Neural progenitor cell (in vitro differentiated cells): ENCODE data around the gene FKRP. TPM values are rescaled to one million over a fixed set of nuclear protein-coding genes. Genes with fewer than 3 reads are reported as not detected.
A peak's percentile ranks its signal among the peaks of the same experiment; 100 is the strongest.

Experiments used
- DNase-seq: peaks from one replicate; pipeline ENCODE4 v3.0.0-alpha.2; 2016; ENCODE audit warnings: low spot score
- H2AFZ ChIP-seq: fragments of 200-600 bp; sonication (generic); replicated peaks from 2 replicates; pipeline ENCODE4 v1.6.1; 2016; ENCODE audit warnings: antibody characterized with exemption
- H3F3A ChIP-seq: fragments of 200-600 bp; sonication (generic); 2 replicates; pipeline ENCODE4 v1.6.1; 2016; ENCODE audit warnings: antibody characterized with exemption, low read depth
- H3K27ac ChIP-seq: fragments of 200-600 bp; sonication (generic); 2 replicates; pipeline ENCODE4 v1.5.1; 2016; ENCODE audit warnings: mild to moderate bottlenecking
- H3K27me3 ChIP-seq: fragments of 200-600 bp; sonication (generic); 2 replicates; pipeline ENCODE4 v1.6.1; 2016; ENCODE audit warnings: mild to moderate bottlenecking, moderate library complexity
- H3K36me3 ChIP-seq: fragments of 200-600 bp; sonication (generic); 2 replicates; pipeline ENCODE4 v1.5.1; 2016
- H3K4me1 ChIP-seq: fragments of 200-600 bp; sonication (generic); 2 replicates; pipeline ENCODE4 v1.6.1; 2016; ENCODE audit warnings: mixed run types
- H3K4me2 ChIP-seq: fragments of 200-600 bp; sonication (generic); 2 replicates; pipeline ENCODE4 v1.6.1; 2016
- H3K4me3 ChIP-seq: fragments of 200-600 bp; sonication (generic); 2 replicates; pipeline ENCODE4 v1.5.1; 2016
- H3K79me2 ChIP-seq: fragments of 200-600 bp; sonication (generic); 2 replicates; pipeline ENCODE4 v1.6.1; 2016; ENCODE audit warnings: low read depth
- H3K9ac ChIP-seq: fragments of 200-600 bp; sonication (generic); 2 replicates; pipeline ENCODE4 v1.6.1; 2016
- H3K9me3 ChIP-seq: fragments of 200-600 bp; sonication (generic); 2 replicates; pipeline ENCODE4 v1.5.1; 2016; ENCODE audit warnings: low read depth
- H4K20me1 ChIP-seq: fragments of 200-600 bp; sonication (generic); 2 replicates; pipeline ENCODE4 v1.6.1; 2016; ENCODE audit warnings: low read depth
- H3K27ac Mint-ChIP-seq: 3 replicates; pipeline ENCODE4 v1.8.0; 2021; ENCODE audit warnings: mixed read lengths
- H3K27me3 Mint-ChIP-seq: 2 replicates; pipeline ENCODE4 v1.8.0; 2022; ENCODE audit warnings: low read depth, mild to moderate bottlenecking, inconsistent platforms, moderate library complexity, mixed read lengths; ENCODE audit not compliant: insufficient read depth
- H3K36me3 Mint-ChIP-seq: 3 replicates; pipeline ENCODE4 v1.8.0; 2021; ENCODE audit warnings: mixed read lengths
- H3K4me1 Mint-ChIP-seq: 3 replicates; pipeline ENCODE4 v1.8.0; 2021; ENCODE audit warnings: mixed read lengths
- H3K4me3 Mint-ChIP-seq: 3 replicates; pipeline ENCODE4 v1.8.0; 2021; ENCODE audit warnings: mild to moderate bottlenecking, moderate library complexity, mixed read lengths
- H3K9me3 Mint-ChIP-seq: 3 replicates; pipeline ENCODE4 v1.8.0; 2020; ENCODE audit warnings: mixed read lengths
- EZH2 ChIP-seq: fragments of 200-600 bp; sonication (generic); IDR thresholded peaks from 2 replicates; pipeline ENCODE4 v1.6.1; 2017; ENCODE audit warnings: antibody characterized with exemption, mild to moderate bottlenecking, moderate library complexity
- EZH2phosphoT487 ChIP-seq: fragments of 200-600 bp; sonication (generic); IDR thresholded peaks from 2 replicates; pipeline ENCODE4 v1.6.1; 2017; ENCODE audit warnings: antibody characterized with exemption
- total RNA-seq: library from RNA; depleted of rRNA; stranded (reverse); fragments of >200 nt; gene quantifications from 2 replicates; pipeline ENCODE4 v1.2.3, GENCODE V29; 2015; ENCODE audit warnings: low replicate concordance
- TF ChIP-seq, protein P1 (sequence below): fragments of 200-600 bp; sonication (generic); IDR thresholded peaks from 2 replicates; pipeline ENCODE4 v1.5.1; 2017; ENCODE audit warnings: antibody characterized with exemption, mild to moderate bottlenecking

Gene FKRP
- total RNA-seq, 1 donor from 2014 or later = 18.6 TPM

DNA sequence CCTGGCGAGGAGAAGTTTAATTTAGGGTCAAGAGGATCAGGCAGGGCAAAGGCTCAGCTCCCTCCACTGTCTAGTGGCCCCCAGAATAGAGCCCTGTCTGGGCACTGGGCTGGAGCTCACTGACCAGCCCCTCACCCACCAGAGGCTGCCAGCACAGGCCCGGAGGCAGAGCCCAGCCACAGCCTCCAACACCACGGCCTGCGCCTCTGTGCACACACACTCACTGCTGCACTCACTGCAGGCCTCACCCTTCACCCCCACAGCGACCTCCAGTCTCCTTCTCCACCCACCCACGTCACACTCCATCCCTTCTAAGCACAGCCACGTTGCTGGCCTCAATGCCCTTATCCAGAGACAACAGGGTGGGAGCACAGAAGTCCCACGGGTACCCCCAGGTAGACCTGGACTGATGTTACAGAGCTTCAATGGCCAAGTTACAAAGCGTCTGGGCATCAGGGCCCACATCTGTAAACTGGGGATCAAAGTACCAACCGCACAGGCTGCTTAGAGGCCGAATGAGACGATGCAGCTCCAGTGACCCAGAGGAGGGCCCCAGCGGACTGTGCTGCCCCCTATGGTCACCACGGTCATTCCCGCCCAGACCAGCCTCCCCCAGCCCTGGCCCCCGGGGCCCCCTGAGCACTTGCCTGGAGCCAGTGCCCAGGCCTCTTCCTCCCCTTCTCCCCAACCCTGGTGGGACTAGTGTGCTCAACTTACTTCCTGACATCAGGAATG, 24.4 kb upstream of the FKRP start:
- Histone ChIP-seq H3K27me3 (no peaks in the 10 kb centered on the region), H3K4me1 (no peaks in the 10 kb centered on the region), H3K4me2 (no peak overlapping the region), H4K20me1 (peaks cover 19% of the 10 kb centered on the region), H3K79me2 (peaks cover 3% of the 10 kb centered on the region), H2AFZ (no peak overlapping the region), H3K36me3 (no peaks in the 10 kb centered on the region), H3K4me3 (no peak overlapping the region), H3K9ac (no peak overlapping the region), H3F3A (peaks cover 28% of the 10 kb centered on the region), H3K9me3 (no peaks in the 10 kb centered on the region), H3K27ac (no peak overlapping the region)
- Mint-ChIP-seq H3K9me3 (no peaks in the 10 kb centered on the region), H3K27me3 (peaks cover 2% of the 10 kb centered on the region), H3K4me1 (peaks cover 22% of the 10 kb centered on the region), H3K4me3 (no peak overlapping the region), H3K36me3 (peaks cover 12% of the 10 kb centered on the region), H3K27ac (peak overlapping the region; percentile 46)
- TF ChIP-seq EZH2 (no peak), EZH2phosphoT487 (no peak)
- TF ChIP-seq, protein P1, sequence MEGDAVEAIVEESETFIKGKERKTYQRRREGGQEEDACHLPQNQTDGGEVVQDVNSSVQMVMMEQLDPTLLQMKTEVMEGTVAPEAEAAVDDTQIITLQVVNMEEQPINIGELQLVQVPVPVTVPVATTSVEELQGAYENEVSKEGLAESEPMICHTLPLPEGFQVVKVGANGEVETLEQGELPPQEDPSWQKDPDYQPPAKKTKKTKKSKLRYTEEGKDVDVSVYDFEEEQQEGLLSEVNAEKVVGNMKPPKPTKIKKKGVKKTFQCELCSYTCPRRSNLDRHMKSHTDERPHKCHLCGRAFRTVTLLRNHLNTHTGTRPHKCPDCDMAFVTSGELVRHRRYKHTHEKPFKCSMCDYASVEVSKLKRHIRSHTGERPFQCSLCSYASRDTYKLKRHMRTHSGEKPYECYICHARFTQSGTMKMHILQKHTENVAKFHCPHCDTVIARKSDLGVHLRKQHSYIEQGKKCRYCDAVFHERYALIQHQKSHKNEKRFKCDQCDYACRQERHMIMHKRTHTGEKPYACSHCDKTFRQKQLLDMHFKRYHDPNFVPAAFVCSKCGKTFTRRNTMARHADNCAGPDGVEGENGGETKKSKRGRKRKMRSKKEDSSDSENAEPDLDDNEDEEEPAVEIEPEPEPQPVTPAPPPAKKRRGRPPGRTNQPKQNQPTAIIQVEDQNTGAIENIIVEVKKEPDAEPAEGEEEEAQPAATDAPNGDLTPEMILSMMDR = peak; percentile 44
- DNase-seq = peak; percentile 46

DNA sequence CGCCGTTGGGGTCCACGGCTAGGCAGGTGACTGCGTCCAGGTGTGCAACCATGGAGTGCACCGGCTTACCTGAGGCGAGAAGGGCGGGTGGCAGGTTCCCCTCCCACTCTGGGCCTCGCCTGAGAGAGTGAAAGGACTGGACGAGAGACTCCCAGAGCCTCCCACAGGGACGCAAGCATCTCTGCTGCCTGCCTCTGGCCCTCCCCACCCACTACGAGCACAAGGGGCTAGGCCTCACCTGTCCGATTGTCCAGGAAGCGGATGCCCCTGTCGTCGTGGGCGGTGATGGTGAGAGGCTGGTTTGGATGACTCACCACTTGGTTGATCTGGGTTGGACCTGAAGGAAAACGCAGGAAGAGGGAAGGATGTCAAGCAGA, 23.9 kb upstream of the FKRP start:
- peak overlapping the region; percentile 50 for H3K4me3 Mint-ChIP-seq

DNA sequence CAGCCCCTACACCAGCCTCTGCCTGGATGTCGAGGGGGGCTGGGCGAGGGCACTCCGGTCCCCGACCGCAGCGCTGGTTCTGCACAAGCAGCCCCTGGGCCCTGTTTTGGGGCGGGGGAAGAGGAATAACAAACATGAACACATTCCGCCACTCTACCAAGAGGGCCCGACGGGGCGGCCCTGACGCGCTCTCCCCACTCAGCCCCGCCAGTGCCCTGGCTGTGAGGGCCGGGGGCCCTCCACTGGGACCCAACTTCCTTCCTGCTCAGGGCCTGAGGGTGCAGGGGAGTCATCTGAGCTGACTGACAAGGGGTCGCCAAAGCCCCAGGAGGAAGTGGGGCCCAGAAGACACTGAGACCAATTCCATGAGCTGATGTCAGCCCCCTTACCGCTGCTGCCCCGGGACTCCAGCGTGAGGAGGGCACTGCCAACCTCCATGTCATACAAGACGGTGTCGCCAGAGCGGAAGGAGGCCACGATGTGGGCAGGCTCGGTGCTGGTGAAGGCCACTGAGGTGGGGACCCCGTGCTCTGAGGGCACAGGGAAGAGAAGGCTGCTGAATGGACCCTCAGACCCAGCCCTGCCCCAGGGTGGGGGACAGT, 23.3 kb upstream of the FKRP start:
- Mint-ChIP-seq H3K27me3 (peaks cover 2% of the 10 kb centered on the region), H3K4me1 (peaks cover 27% of the 10 kb centered on the region), H3K36me3 (peaks cover 13% of the 10 kb centered on the region), H3K27ac (no peak overlapping the region), H3K9me3 (no peaks in the 10 kb centered on the region), H3K4me3 (no peak overlapping the region)
- no peak overlapping the region for H3K4me2 ChIP-seq
- no peaks in the 10 kb centered on the region for H3K9me3 ChIP-seq
- DNase-seq = no peak
- H3F3A ChIP-seq = peaks cover 23% of the 10 kb centered on the region
- no peaks in the 10 kb centered on the region for H3K27me3 ChIP-seq
- peaks cover 29% of the 10 kb centered on the region for H4K20me1 ChIP-seq
- no peaks in the 10 kb centered on the region for H3K4me1 ChIP-seq
- no peaks in the 10 kb centered on the region for H3K36me3 ChIP-seq
- TF ChIP-seq EZH2 (no peak), EZH2phosphoT487 (no peak)
- TF ChIP-seq, protein P1 = no peak
- no peaks in the 10 kb centered on the region for H3K79me2 ChIP-seq
- no peak overlapping the region for H3K27ac ChIP-seq
- H3K4me3 ChIP-seq = no peak overlapping the region
- H3K9ac ChIP-seq = no peak overlapping the region
- H2AFZ ChIP-seq = no peak overlapping the region

More for the DNA sequence above, 23.9 kb upstream of the FKRP start:
- no peaks in the 10 kb centered on the region for H3K79me2 ChIP-seq
- no peak overlapping the region for H3K4me3 ChIP-seq
- TF ChIP-seq EZH2 = no peak
- TF ChIP-seq, protein P1 = no peak
- no peak for TF ChIP-seq EZH2phosphoT487
- H3K9me3 Mint-ChIP-seq = no peaks in the 10 kb centered on the region
- DNase-seq = no peak
- peaks cover 24% of the 10 kb centered on the region for H3F3A ChIP-seq
- H3K36me3 ChIP-seq = no peaks in the 10 kb centered on the region
- peaks cover 2% of the 10 kb centered on the region for H3K27me3 Mint-ChIP-seq
- no peaks in the 10 kb centered on the region for H3K27me3 ChIP-seq
- no peak overlapping the region for H3K27ac ChIP-seq
- peaks cover 24% of the 10 kb centered on the region for H4K20me1 ChIP-seq
- H2AFZ ChIP-seq = no peak overlapping the region
- no peak overlapping the region for H3K27ac Mint-ChIP-seq
- H3K36me3 Mint-ChIP-seq = peaks cover 12% of the 10 kb centered on the region
- no peak overlapping the region for H3K4me2 ChIP-seq
- peaks cover 25% of the 10 kb centered on the region for H3K4me1 Mint-ChIP-seq
- no peaks in the 10 kb centered on the region for H3K4me1 ChIP-seq
- no peaks in the 10 kb centered on the region for H3K9me3 ChIP-seq
- H3K9ac ChIP-seq = no peak overlapping the region
